Fibroblast of the conjunctiva (primary cell): ENCODE measurements around the gene RUFY1.
"Not testable (repeated sequence)": the region's sequence is repeated elsewhere in the genome, so short reads cannot be mapped to it uniquely, and the experiment has no call there.

Experiments used
- DNase-seq: peaks from one replicate; pipeline ENCODE4 v3.0.0-alpha.2; 2010; ENCODE audit warnings: low read depth

The RUFY1 gene

GRCh38 chr5:179550511-179551342 is at the start of gene RUFY1:
Gene RUFY1, plus strand, starts transcription at chr5:179550554. Its CDS starts 16 bp downstream, at chr5:179550570.
- peak; percentile 45 for DNase-seq

GRCh38 chr5:179501997-179502396 is 48.4 kb upstream of the RUFY1 start:
- DNase-seq: not testable (repeated sequence)

- DNase-seq: not testable (repeated sequence)
Measured at GRCh38 chr5:179502420-179502819, 47.9 kb upstream of the RUFY1 start.

GRCh38 chr5:179504191-179504590 is 46.2 kb upstream of the RUFY1 start:
- DNase-seq: no peak

- DNase-seq: no peak
Measured at GRCh38 chr5:179504600-179505396, 45.6 kb upstream of the RUFY1 start.

GRCh38 chr5:179505636-179506261 is 44.6 kb upstream of the RUFY1 start:
- DNase-seq: no peak

GRCh38 chr5:179509239-179509638 is 41.1 kb upstream of the RUFY1 start:
- DNase-seq: no peak

- no peak for DNase-seq
Measured at GRCh38 chr5:179509845-179510244, 40.5 kb upstream of the RUFY1 start.

- DNase-seq: no peak
Measured at GRCh38 chr5:179512452-179513000, 37.8 kb upstream of the RUFY1 start.

GRCh38 chr5:179515501-179515900 is 34.9 kb upstream of the RUFY1 start:
- DNase-seq: not testable (repeated sequence)

- no peak for DNase-seq
Measured at GRCh38 chr5:179516221-179516620, 34.1 kb upstream of the RUFY1 start.

GRCh38 chr5:179517746-179518145 is 32.6 kb upstream of the RUFY1 start:
- DNase-seq: not testable (repeated sequence)

GRCh38 chr5:179518369-179518768 is 32.0 kb upstream of the RUFY1 start:
- DNase-seq: not testable (repeated sequence)

- not testable (repeated sequence) for DNase-seq
Measured at GRCh38 chr5:179519416-179520070, 30.8 kb upstream of the RUFY1 start.

GRCh38 chr5:179522107-179522506 is 28.2 kb upstream of the RUFY1 start:
- DNase-seq: not testable (repeated sequence)

- DNase-seq: no peak
Measured at GRCh38 chr5:179526978-179527377, 23.4 kb upstream of the RUFY1 start.

GRCh38 chr5:179530069-179530998 is 20.0 kb upstream of the RUFY1 start:
- no peak for DNase-seq

- no peak for DNase-seq
Measured at GRCh38 chr5:179533024-179533423, 17.3 kb upstream of the RUFY1 start.

GRCh38 chr5:179533907-179534306 is 16.4 kb upstream of the RUFY1 start:
- no peak for DNase-seq

GRCh38 chr5:179534431-179534830 is 15.9 kb upstream of the RUFY1 start:
- DNase-seq: no peak

GRCh38 chr5:179536676-179537075 is 13.7 kb upstream of the RUFY1 start:
- no peak for DNase-seq
